HCT116 (cell line): ENCODE data around the gene GYS1.

ENCODE experiments used
- CEBPB ChIP-seq: IDR thresholded peaks from 2 replicates; pipeline ENCODE4 v1.6.1; 2012; ENCODE audit warnings: low read depth
- EZH2 ChIP-seq: fragments of 200-600 bp; sonication (generic); IDR thresholded peaks from 2 replicates; pipeline ENCODE4 v1.6.1; 2017; ENCODE audit warnings: antibody characterized with exemption, mixed run types
- JUND ChIP-seq: IDR thresholded peaks from 2 replicates; pipeline ENCODE4 v1.6.1; 2012
- POLR2A ChIP-seq: IDR thresholded peaks from 2 replicates; pipeline ENCODE4 v1.7.0; 2011; ENCODE audit warnings: borderline replicate concordance; ENCODE audit not compliant: insufficient read depth, insufficient read length; ENCODE audit errors: extremely low read depth
- RAD21 ChIP-seq: IDR thresholded peaks from 2 replicates; pipeline ENCODE4 v1.6.1; 2012; ENCODE audit warnings: low read depth, mild to moderate bottlenecking
- ZFX ChIP-seq: fragments of 450-650 bp; IDR thresholded peaks from 2 replicates; pipeline ENCODE4 v1.6.1; 2017
- TF ChIP-seq, protein P1 (sequence below): IDR thresholded peaks from 2 replicates; pipeline ENCODE4 v1.6.1; 2012
- TF ChIP-seq, protein P2 (sequence below), 3 experiments: fragments of 200-600 bp in 1 of 3; sonication (generic) in 1 of 3; IDR thresholded peaks in 2 of 3; conservative IDR thresholded peaks in 1 of 3; 2 replicates each; pipeline ENCODE4 v1.5.1; 2012 to 2017; ENCODE audit warnings: low read depth in 2 of 3, low read length in 2 of 3, antibody characterized with exemption in 1 of 3, borderline replicate concordance in 1 of 3, control low read depth in 1 of 3, mild to moderate bottlenecking in 1 of 3, mixed read lengths in 1 of 3, mixed run types in 1 of 3, moderate library complexity in 1 of 3; ENCODE audit not compliant: insufficient read depth in 1 of 3
- TF ChIP-seq, protein P3 (sequence below): IDR thresholded peaks from 2 replicates; pipeline ENCODE4 v1.6.1; 2012; ENCODE audit warnings: low read depth
- TF ChIP-seq, protein P4 (sequence below): IDR thresholded peaks from 2 replicates; pipeline ENCODE4 v1.6.1; 2012

DNA sequence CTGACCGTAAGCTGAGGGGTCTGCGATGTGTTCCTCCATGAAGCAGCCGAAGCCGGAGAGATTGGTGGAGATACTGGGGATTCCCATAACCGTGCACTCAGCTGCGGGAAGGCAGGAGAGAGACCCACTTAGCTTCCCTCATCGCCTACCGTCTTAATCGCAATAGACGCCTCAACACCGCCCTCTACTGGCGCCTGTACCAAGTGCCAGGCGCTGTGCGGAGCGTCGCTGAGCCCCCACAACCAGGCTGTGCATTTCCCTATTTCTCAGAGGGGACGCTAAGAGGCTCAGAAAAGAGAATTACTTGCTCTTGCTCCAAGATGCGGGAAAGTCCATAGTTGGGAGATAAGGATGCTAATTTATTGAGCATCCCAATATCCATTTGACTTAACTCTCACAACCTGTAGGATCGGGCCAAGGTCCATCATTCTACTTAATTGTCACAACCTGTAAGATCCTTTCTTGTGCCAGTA is 22.1 kb downstream of the GYS1 start:
- TF ChIP-seq, protein P1, sequence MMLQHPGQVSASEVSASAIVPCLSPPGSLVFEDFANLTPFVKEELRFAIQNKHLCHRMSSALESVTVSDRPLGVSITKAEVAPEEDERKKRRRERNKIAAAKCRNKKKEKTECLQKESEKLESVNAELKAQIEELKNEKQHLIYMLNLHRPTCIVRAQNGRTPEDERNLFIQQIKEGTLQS, result no peak
- TF ChIP-seq, protein P2, sequence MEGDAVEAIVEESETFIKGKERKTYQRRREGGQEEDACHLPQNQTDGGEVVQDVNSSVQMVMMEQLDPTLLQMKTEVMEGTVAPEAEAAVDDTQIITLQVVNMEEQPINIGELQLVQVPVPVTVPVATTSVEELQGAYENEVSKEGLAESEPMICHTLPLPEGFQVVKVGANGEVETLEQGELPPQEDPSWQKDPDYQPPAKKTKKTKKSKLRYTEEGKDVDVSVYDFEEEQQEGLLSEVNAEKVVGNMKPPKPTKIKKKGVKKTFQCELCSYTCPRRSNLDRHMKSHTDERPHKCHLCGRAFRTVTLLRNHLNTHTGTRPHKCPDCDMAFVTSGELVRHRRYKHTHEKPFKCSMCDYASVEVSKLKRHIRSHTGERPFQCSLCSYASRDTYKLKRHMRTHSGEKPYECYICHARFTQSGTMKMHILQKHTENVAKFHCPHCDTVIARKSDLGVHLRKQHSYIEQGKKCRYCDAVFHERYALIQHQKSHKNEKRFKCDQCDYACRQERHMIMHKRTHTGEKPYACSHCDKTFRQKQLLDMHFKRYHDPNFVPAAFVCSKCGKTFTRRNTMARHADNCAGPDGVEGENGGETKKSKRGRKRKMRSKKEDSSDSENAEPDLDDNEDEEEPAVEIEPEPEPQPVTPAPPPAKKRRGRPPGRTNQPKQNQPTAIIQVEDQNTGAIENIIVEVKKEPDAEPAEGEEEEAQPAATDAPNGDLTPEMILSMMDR (IDR thresholded peaks at IDR 0.05 in 2 of 3, conservative IDR thresholded peaks at IDR 0.05 in 1 of 3; ENCODE audit: borderline replicate concordance in 1 of 3, insufficient read depth in 1 of 3, low read depth in 2 of 3, low read length in 2 of 3), result peak in 2 of 3 experiments; percentile 94 to 95; a peak in 4 of 6 replicates
- TF ChIP-seq POLR2A (no peak), RAD21 (peak; percentile 88), JUND (no peak), EZH2 (no peak), ZFX (no peak), CEBPB (no peak)
- TF ChIP-seq, protein P3, sequence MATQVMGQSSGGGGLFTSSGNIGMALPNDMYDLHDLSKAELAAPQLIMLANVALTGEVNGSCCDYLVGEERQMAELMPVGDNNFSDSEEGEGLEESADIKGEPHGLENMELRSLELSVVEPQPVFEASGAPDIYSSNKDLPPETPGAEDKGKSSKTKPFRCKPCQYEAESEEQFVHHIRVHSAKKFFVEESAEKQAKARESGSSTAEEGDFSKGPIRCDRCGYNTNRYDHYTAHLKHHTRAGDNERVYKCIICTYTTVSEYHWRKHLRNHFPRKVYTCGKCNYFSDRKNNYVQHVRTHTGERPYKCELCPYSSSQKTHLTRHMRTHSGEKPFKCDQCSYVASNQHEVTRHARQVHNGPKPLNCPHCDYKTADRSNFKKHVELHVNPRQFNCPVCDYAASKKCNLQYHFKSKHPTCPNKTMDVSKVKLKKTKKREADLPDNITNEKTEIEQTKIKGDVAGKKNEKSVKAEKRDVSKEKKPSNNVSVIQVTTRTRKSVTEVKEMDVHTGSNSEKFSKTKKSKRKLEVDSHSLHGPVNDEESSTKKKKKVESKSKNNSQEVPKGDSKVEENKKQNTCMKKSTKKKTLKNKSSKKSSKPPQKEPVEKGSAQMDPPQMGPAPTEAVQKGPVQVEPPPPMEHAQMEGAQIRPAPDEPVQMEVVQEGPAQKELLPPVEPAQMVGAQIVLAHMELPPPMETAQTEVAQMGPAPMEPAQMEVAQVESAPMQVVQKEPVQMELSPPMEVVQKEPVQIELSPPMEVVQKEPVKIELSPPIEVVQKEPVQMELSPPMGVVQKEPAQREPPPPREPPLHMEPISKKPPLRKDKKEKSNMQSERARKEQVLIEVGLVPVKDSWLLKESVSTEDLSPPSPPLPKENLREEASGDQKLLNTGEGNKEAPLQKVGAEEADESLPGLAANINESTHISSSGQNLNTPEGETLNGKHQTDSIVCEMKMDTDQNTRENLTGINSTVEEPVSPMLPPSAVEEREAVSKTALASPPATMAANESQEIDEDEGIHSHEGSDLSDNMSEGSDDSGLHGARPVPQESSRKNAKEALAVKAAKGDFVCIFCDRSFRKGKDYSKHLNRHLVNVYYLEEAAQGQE, result no peak
- TF ChIP-seq, protein P4, sequence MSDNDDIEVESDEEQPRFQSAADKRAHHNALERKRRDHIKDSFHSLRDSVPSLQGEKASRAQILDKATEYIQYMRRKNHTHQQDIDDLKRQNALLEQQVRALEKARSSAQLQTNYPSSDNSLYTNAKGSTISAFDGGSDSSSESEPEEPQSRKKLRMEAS, result no peak
